Measurements from ENCODE around the gene POLR2H.

POLR2H gene

DNA sequence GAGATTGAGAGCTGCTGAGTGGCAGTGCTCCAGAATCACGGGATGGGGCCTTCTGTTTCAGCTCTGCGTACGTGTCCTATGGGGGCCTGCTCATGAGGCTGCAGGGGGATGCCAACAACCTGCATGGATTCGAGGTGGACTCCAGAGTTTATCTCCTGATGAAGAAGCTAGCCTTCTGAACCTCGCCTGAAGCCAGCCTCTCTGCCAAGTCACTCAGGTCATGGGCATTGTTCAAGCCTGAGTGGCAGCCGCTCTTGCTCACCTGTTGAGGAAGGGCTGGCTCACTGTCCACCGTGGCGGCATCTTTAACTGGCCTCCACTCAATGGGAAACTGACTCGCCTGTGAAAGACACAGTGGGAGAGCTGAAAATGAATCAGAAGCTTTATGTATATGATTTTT lies 6.6 kb downstream of the POLR2H start:
- TF ChIP-seq, protein P1, sequence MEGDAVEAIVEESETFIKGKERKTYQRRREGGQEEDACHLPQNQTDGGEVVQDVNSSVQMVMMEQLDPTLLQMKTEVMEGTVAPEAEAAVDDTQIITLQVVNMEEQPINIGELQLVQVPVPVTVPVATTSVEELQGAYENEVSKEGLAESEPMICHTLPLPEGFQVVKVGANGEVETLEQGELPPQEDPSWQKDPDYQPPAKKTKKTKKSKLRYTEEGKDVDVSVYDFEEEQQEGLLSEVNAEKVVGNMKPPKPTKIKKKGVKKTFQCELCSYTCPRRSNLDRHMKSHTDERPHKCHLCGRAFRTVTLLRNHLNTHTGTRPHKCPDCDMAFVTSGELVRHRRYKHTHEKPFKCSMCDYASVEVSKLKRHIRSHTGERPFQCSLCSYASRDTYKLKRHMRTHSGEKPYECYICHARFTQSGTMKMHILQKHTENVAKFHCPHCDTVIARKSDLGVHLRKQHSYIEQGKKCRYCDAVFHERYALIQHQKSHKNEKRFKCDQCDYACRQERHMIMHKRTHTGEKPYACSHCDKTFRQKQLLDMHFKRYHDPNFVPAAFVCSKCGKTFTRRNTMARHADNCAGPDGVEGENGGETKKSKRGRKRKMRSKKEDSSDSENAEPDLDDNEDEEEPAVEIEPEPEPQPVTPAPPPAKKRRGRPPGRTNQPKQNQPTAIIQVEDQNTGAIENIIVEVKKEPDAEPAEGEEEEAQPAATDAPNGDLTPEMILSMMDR (IDR thresholded peaks at IDR 0.05; ENCODE audit: control insufficient read depth, insufficient read depth, low read depth, low read length, missing control alignments) = no peak
- DNase-seq (ENCODE audit: low read depth) = no peak
- no peak overlapping the region for H3K4me3 ChIP-seq (ENCODE audit: control insufficient read depth, low read depth, low read length)

DNA sequence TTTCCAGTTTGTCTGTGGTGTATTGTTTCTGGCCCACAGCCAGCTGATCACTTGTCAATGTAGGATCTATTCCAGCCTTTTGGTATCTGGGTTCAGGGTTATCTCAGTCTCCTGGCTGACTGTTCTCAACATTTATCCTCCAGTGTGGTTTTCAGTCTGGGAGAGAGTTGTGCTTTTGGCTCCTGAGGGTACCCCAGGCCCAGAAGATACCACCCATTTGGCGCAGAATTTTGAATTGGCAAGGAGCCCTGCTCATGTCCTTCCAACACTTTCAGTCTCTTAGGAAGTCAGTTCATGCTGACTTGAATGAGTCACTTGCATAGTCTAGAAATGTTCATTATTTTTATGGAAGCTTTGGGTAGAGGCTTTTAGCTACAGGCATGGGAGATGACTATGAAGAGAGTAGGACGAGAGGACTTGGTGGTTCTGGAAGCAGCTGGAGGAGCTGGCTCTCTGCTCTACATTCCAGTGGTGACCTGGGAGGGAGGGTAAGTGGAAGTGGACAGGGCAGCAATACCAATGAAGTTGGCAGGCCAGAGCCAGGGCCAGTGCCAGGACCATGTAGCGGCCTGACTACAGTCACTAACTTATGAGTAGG lies 7.2 kb downstream of the POLR2H start:
- TF ChIP-seq, protein P1 (IDR thresholded peaks at IDR 0.05; ENCODE audit: control insufficient read depth, insufficient read depth, low read depth, low read length, missing control alignments) = no peak
- no peak overlapping the region for H3K4me3 ChIP-seq (ENCODE audit: control insufficient read depth, low read depth, low read length)
- DNase-seq (ENCODE audit: low read depth) = peak; percentile 54

DNA sequence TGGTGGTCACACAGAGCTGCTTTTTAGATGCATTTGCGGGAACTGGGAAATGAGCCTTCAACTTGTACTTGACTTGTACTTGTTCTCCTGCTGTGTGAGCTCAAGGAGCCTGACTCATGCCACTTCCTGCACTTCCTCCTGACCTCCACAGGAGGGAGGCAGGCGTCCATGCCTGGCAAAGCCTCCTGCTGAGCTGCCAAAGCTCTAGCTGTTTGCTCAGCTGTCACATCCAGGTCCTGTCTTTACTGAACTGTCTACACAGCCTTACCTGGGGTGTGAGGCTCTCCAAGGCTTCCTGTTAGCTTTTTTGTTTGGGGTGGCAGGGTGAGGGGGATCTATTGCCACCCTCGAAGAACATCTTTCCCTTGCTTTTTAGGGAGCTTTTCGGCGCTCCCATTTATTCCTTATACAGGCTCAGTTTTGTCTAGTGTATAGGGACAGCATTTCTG lies 10.1 kb downstream of the POLR2H start:
- peak; percentile 73 for DNase-seq (ENCODE audit: low read depth)
- TF ChIP-seq, protein P1 (IDR thresholded peaks at IDR 0.05; ENCODE audit: control insufficient read depth, insufficient read depth, low read depth, low read length, missing control alignments) = peak; percentile 100
- H3K4me3 ChIP-seq (ENCODE audit: control insufficient read depth, low read depth, low read length) = no peak overlapping the region

DNA sequence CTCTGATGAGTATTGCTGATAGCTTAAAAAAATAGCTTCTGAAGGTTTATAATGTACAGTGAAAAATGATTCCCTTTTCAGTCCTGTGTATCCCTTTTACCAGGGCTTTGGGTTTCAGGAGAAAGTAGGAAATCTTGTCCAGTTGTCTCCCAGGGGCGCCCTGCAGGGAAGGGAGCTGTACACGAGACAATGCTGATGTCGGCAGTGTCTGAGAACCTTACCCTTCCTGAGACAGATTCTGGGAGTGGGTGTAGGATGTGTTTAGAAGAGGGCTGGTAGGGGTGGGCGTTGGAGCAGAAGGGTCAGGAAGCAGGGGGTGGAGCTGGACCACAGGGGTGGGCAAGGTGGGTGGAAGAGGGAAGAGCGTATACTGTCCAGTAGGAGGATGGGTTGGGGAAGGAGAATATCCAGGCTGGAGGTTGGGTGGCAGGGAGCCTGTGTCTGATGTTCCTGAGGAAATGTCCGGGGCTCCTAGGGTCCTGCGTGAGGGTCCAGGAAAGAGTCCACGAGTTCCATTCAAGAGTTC lies 10.8 kb downstream of the POLR2H start:
- no peak for DNase-seq (ENCODE audit: low read depth)
- H3K4me3 ChIP-seq (ENCODE audit: control insufficient read depth, low read depth, low read length) = no peak overlapping the region
- TF ChIP-seq, protein P1 (IDR thresholded peaks at IDR 0.05; ENCODE audit: control insufficient read depth, insufficient read depth, low read depth, low read length, missing control alignments) = no peak

DNA sequence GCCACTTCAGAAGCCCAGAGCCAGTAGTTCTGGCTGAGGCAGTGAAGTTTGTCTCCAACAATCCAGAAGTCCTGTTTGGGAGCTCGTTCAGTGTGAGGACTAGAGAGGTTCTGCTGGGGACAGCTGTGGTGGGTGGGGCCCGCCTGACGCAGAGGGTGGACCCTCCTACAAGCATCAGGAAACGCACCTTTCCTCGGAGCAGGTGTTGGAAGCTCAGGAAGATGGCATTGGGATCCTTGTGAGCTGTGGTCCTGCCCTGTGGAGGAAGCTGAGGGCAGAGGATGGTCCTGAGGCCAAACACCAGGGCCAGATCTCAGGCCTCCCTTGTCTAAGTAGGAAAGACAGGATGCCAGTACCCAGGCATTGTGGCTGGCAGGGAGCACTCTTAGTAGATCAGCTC lies 11.4 kb downstream of the POLR2H start:
- TF ChIP-seq, protein P1 (IDR thresholded peaks at IDR 0.05; ENCODE audit: control insufficient read depth, insufficient read depth, low read depth, low read length, missing control alignments) = no peak
- no peak overlapping the region for H3K4me3 ChIP-seq (ENCODE audit: control insufficient read depth, low read depth, low read length)

DNA sequence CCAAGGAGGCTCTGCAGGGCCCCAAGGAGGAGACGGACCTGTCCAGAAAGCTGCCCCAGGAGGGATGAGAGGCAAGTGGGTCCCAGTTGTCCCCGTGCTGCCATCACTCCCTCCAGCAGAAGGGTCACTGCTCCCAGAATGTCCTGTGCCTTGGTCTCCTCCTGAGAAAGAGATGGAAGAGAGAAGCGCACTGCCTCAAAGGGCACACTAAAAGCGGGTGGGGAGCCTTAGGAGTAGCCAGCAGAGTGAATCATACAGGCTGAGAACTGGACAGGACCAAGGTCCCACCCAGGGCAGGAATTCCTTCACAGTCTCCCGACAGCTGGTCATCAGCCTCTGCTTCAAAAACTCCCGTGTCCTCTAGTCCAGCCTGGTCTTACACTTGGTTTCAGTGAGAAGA lies 11.9 kb downstream of the POLR2H start:
- no peak for DNase-seq (ENCODE audit: low read depth)
- H3K4me3 ChIP-seq (ENCODE audit: control insufficient read depth, low read depth, low read length) = no peak overlapping the region
- TF ChIP-seq, protein P1 (IDR thresholded peaks at IDR 0.05; ENCODE audit: control insufficient read depth, insufficient read depth, low read depth, low read length, missing control alignments) = no peak

More for the DNA sequence above, 11.4 kb downstream of the POLR2H start:
- DNase-seq (ENCODE audit: low read depth) = no peak

Data from AG09309 (cell line).